Right lobe of liver (tissue), 4 donors: ENCODE measurements around the gene SPTLC2.

Experiments
- CTCF ChIP-seq, 4 donors: fragments of 200-600 bp in 3 of 4; fragments of 450-650 bp in 1 of 4; IDR thresholded peaks; one replicate each; pipeline versions ENCODE4 v1.5.1 to v1.8.0; 2016 to 2022; ENCODE audit warnings: antibody characterized with exemption in 4 of 4, mild to moderate bottlenecking in 2 of 4
- POLR2A ChIP-seq: fragments of 450-650 bp; IDR thresholded peaks from one replicate; pipeline ENCODE4 v1.6.1; 2017; ENCODE audit warnings: antibody characterized with exemption, mild to moderate bottlenecking
- donor health status: DM: no; HTN: no; CAD: no.
- donor health status: DM: no; HTN: no; CAD: no.
- donor health status: DM: no; HTN: yes; CAD: no.

- TF ChIP-seq CTCF (IDR thresholded peaks at IDR 0.05), result no peak
- no peak for TF ChIP-seq POLR2A
Measured at GRCh38 chr14:77584809-77585208, 31.6 kb downstream of the SPTLC2 start.
